ENCODE measurements around the gene ERCC6. TPM values are rescaled to one million over a fixed set of nuclear protein-coding genes. Genes with fewer than 3 reads are reported as not detected.

Gene ERCC6
- polyA plus RNA-seq, 1 of the 3 experiments (the other 2 are of a cell fraction): 4.5 TPM

GRCh38 chr10:49556723-49557122 is 17.8 kb upstream of the ERCC6 start:
- Histone ChIP-seq H3K79me2 (ENCODE audit: insufficient read depth) (no peaks in the 10 kb centered on the region), H3F3A (replicated peaks; ENCODE audit: insufficient read depth) (peaks cover 13% of the 10 kb centered on the region), H3K36me3 (replicated peaks in 1 of 2; ENCODE audit: control insufficient read depth in 1 of 2, insufficient read depth in 2 of 2, low read length in 1 of 2) (no peaks in the 10 kb centered on the region), H3K27ac (ENCODE audit: low read depth in 2 of 2, low read length in 1 of 2) (no peak overlapping the region), H3K4me1 (ENCODE audit: control insufficient read depth in 1 of 2, insufficient read depth in 2 of 2, low read depth in 1 of 2, low read length in 1 of 2) (peaks cover 0 to 17% of the 10 kb centered on the region in 2 experiments; a peak in 1 of 4 replicates), H2AFZ (ENCODE audit: low read depth) (no peak overlapping the region), H4K20me1 (ENCODE audit: insufficient read depth) (no peaks in the 10 kb centered on the region), H3K27me3 (ENCODE audit: insufficient read depth) (no peaks in the 10 kb centered on the region), H3K9me3 (no peaks in the 10 kb centered on the region), H3K9me2 (no peaks in the 10 kb centered on the region), H3K9ac (no peak overlapping the region), H3K4me2 (no peak overlapping the region), H3K4me3 (ENCODE audit: low read depth in 2 of 2, low read length in 1 of 2) (no peak overlapping the region)
- WGBS (ENCODE audit: low lambda C conversion rate): 86% methylated on average over 1 of the region's 1 CpG
- no peak for TF ChIP-seq FOXM1 (IDR thresholded peaks at IDR 0.05; ENCODE audit: low read depth)
- no peak for TF ChIP-seq CHD2 (IDR thresholded peaks at IDR 0.05; ENCODE audit: low read length, partially characterized antibody)
- no peak for TF ChIP-seq GATA2 (CRISPR knock-in tag; IDR thresholded peaks at IDR 0.05)
- TF ChIP-seq REST (IDR thresholded peaks at IDR 0.05; ENCODE audit: low read depth, low read length): no peak
- no peak for TF ChIP-seq CTCF (IDR thresholded peaks at IDR 0.05)
- TF ChIP-seq SIN3A (IDR thresholded peaks at IDR 0.05; ENCODE audit: borderline replicate concordance, low read depth, low read length): no peak
- TF ChIP-seq FOSL2 (IDR thresholded peaks at IDR 0.05; ENCODE audit: borderline replicate concordance, low read depth): no peak
- TF ChIP-seq RAD21 (IDR thresholded peaks at IDR 0.05; ENCODE audit: low read length): no peak
- no peak for TF ChIP-seq NFIC (IDR thresholded peaks at IDR 0.05; ENCODE audit: borderline replicate concordance)
- no peak for TF ChIP-seq JUND (IDR thresholded peaks at IDR 0.05)
- TF ChIP-seq SMC3 (IDR thresholded peaks at IDR 0.05; ENCODE audit: low read depth, low read length): no peak
- TF ChIP-seq RCOR1 (IDR thresholded peaks at IDR 0.05; ENCODE audit: low read length): no peak
- TF ChIP-seq USF1 (IDR thresholded peaks at IDR 0.05; ENCODE audit: borderline replicate concordance, low read depth): no peak
- TF ChIP-seq PBX3 (IDR thresholded peaks at IDR 0.05): no peak
- no peak for TF ChIP-seq RXRA (IDR thresholded peaks at IDR 0.05; ENCODE audit: borderline replicate concordance, low read depth)
- no peak for TF ChIP-seq GABPA (IDR thresholded peaks at IDR 0.05; ENCODE audit: low read depth)
- no peak for TF ChIP-seq TAF1 (IDR thresholded peaks at IDR 0.05; ENCODE audit: borderline replicate concordance, low read depth, low read length)
- TF ChIP-seq RFX5 (IDR thresholded peaks at IDR 0.05; ENCODE audit: low read length): no peak
- ChIA-PET CTCF (interaction anchor here (1.7 kb wide), 1 partner anchor 901 kb away, joined by 4 read pairs; no protein-coding TSS in a partner anchor), POLR2A (no interaction called here)
- DNase-seq: no peak

Measured in SK-N-SH (cell line).